Stimulated activated CD4-positive, alpha-beta T cell treated with anti-CD3 and anti-CD28 coated beads, TNF-alpha, amount 100 ng/mL, for 4 hours (primary cell): Measurements from ENCODE around the gene CYP26C1.

ENCODE experiments used
- DNase-seq, 3 experiments: peaks; one replicate each; pipeline ENCODE4 v3.0.0-alpha.2; 2020; ENCODE audit warnings: low read depth in 3 of 3

Gene CYP26C1

GRCh38 chr10:93063977-93064660 is 3.5 kb downstream of the CYP26C1 start:
- no peak for DNase-seq

DNA sequence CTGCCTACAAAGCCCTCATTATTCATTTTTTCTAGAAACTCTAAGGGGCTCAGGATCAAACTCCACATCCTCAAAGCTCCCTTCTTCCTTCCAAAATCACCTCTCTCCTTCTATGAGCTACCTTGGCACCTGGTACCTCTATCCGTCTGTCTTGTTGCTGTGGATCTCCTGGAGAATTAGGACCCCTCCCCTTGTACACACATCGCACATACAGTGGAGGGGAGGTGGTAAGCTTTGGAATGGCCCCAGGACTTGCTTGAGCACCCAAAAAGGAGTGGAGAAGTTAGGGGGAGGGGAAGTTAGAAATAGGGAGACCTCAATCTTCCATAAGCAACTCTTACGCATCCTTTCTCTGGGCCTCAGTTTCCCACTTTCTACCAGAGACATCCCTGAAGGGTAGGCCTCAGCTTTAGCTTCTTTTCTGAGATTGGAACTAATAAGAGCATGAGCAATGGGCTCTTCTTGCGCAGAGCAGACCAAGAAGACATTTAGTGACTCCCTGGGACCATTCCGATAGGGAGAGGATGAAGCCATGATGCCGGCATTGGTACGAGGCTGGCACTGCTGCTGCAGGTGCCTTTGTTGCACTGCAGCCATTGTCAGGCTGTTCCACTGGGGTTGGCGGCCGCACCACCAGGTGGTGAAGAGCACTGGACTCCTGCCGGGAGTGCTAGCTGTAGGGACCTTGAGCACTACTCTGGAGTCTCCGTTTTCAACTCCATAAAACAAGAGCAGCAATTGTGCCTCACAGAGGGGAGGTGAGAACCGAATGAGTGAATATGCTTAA is 4.5 kb downstream of the CYP26C1 start:
- no peak for DNase-seq

DNA sequence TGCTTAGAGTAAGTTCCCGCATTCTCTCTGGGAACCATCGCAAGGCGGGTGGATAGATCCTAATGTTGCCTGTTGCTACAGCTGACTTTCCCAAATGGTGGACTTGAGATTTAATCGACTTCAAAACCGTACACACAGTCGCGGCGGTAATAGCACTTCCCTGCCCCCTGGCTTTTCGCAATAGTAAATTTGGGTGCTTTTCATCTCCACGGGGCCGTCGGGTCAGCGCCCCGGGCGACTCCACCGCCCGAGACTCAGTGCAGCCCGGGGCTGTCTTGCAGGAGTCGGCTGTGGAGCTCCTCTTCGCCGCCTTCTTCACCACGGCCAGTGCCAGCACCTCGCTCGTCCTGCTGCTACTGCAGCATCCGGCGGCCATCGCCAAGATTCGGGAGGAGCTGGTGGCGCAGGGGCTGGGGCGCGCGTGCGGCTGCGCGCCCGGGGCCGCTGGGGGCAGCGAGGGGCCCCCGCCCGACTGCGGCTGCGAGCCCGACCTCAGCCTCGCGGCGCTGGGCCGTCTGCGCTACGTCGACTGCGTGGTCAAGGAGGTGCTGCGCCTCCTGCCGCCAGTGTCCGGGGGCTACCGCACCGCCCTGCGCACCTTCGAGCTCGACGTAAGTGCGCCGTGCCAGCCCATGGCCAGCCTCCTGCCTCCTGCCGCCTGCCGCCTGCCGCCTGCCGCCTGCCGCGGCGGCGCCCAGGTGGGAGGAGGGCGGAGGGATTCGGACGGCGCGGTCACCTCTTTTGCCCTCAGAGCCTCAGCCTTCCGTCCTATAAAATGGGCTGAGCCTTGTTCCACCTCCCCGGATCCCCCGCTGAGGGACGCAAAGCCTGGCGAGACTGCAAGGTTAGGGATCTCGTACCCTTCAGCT is 5.3 kb downstream of the CYP26C1 start:
- no peak for DNase-seq

DNA sequence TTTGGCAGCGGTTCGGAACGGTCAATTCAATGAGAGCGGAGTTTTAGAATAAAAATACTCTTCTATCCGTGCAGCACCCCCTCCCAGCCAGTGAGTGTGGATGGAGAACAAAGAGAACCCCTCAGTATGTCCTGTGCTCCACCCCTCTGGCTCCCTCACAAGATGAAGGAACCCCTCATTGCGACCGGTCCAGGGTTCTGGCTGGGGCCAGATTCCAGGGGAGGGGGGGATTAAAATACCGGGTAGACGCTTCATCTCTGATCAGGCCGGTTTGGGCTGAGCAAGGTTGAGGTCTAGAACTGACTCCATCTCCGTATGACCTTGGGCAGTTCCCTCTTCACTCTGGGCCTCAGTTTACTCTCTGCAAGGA is 5.9 kb downstream of the CYP26C1 start:
- no peak for DNase-seq

- DNase-seq: no peak
Measured at GRCh38 chr10:93067443-93068365, 7.1 kb downstream of the CYP26C1 start.

GRCh38 chr10:93068411-93069244 is 8.0 kb downstream of the CYP26C1 start:
- no peak for DNase-seq

- DNase-seq: no peak
Measured at GRCh38 chr10:93069245-93069561, 8.6 kb downstream of the CYP26C1 start.

DNA sequence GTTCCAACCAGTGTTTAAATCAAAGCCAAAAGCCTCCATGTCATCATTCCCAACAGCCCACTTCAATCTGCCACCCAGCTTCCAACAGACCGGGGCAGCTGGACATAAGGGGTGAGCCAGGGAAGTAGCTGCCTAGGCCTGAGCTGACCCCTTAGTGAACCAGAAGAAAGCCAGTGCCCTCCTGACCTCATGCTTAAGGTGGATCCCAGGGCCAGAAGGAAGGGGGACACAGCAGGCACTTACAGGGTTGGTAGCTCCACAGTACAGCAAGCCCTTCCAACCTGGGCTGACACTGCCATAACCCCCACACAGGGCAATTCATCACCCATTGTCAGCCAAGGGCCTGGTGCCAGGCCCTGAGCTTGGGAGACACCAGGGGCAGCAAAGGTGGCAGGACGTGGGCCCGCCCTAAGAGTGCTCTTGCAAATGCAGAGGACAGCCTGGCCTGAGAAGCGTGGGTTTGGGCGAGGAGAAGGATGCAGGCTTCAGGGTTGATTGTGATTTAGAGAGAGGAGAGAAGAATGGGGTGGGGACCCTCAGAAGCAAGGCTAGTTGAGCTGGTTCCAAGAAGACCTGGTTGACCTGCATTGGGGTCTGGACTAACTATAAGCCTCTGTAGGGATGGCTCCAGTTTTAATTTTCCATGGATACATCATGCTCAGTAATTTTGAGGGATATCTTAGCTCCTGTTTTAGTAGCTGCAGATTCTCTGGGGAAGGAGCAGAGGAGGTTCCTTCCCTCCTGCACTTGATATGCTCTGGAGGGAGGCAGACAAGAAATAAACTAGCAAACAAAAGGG is 10.0 kb downstream of the CYP26C1 start:
- no peak for DNase-seq

- no peak for DNase-seq
Measured at GRCh38 chr10:93071177-93071472, 10.5 kb downstream of the CYP26C1 start.

GRCh38 chr10:93071674-93072224 is 11.2 kb downstream of the CYP26C1 start:
- no peak for DNase-seq

DNA sequence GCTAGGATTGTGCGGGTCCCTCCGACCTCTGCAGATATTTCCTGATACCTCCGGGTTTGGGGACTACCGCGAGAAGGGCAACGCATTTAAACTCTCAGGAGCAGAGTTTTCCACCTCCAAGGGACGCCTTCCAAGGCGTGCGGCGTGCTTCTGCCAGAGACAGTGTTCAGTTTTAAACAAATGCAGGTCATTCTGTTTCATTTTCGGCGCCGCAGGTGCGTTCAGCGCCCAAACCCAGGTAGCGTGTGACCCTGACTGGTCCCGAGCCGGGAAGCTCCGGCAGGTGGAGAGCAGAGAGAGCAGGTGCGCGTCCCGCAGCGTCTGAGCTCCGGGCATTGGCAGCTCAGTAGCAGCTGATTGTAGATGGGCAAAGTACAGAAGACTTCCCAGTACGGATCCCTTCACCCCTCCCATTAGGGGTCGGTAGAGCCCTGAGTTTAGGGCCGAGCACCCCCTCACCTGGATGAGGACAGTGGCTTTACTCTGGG is 11.7 kb downstream of the CYP26C1 start:
- DNase-seq: no peak

DNA sequence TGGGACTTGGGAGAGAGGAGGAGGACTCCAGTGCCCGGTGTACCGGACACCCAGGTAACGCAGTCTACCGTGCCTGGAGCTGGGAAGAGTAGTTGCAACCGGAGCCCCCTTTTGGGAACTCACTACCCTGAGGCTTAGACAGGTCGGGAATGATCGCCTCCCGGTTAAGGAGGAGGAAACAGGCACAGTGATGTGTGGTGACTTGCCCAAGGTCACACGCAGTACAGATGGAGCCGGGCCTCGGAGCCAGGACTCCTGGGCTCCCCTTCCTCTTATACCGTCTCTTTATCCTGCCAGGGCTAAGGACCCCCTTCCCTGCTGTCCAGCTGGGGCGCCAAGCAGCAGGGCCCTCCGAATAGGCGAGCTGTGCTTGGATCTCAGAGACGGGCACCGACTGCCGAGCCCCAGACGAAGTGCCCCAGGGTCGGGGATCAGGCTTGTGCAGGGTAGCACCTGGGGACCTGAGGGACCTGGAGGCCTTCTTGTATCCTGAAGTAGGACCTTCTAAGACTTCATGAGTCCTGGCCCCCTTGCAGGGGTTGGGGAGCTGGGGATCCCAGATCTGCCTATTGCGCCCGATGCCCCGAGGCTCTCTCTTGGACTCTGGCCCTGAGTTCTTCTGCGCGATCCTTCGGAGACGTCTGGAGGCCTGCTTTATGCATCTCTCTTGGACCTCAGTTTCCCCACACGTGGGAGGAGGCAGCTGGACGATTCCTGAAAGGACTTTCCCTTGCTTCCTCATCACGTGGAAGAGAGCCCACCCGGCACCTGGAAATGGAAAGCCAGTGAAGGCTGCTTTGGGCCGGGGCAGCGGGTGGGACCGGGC is 12.3 kb downstream of the CYP26C1 start:
- no peak for DNase-seq

GRCh38 chr10:93073539-93074146 is 13.0 kb downstream of the CYP26C1 start, which contains the start of gene CYP26A1:
Gene CYP26A1 (plus strand): TSS chr10:93073893. CDS start chr10:93073935, 42 bp downstream.
- DNase-seq: no peak

GRCh38 chr10:93074147-93074596 is 13.6 kb downstream of the CYP26C1 start:
- DNase-seq: no peak

DNA sequence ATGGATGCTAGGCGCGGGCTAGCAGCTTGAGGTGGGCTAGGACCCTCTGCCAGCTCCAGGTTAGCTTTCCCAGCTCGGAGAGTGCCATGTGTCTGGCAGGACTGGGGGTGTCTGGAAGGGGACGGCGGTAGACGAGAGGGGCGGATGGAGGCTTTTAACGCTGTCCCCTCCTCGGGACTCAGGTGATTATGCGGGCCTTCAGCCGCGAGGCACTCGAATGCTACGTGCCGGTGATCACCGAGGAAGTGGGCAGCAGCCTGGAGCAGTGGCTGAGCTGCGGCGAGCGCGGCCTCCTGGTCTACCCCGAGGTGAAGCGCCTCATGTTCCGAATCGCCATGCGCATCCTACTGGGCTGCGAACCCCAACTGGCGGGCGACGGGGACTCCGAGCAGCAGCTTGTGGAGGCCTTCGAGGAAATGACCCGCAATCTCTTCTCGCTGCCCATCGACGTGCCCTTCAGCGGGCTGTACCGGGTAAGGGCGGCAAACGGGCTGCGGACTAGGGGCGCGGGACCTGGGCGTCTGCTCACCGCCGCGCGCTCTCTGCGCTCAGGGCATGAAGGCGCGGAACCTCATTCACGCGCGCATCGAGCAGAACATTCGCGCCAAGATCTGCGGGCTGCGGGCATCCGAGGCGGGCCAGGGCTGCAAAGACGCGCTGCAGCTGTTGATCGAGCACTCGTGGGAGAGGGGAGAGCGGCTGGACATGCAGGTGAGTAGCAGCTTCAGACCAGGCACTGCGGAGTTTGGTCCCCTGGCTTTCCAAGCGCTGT is 14.2 kb downstream of the CYP26C1 start:
- DNase-seq: no peak

- DNase-seq: no peak
Measured at GRCh38 chr10:93075369-93076221, 15.0 kb downstream of the CYP26C1 start.
